CD4-positive, alpha-beta T cell (primary cell): Measurements from ENCODE around the gene CDRT4. TPM values are rescaled to one million over a fixed set of nuclear protein-coding genes. Genes with fewer than 3 reads are reported as not detected.

Source experiments
- ATAC-seq: fragments of 200-7000 bp; cut with Tn5 transposase; one replicate; pipeline ENCODE4 v1.10.0; 2022; ENCODE audit warnings: mild to moderate bottlenecking; ENCODE audit not compliant: poor library complexity
- CTCF ChIA-PET: fragments of 350-600 bp; sonication (Branson Sonifier 250); formaldehyde crosslinking; loops from one replicate; lab custom pipeline; 2021; ENCODE audit warnings: antibody characterized with exemption, inconsistent platforms; lab: Charles Lee
- POLR2A ChIA-PET: fragments of 350-600 bp; sonication (Branson Sonifier 250); formaldehyde crosslinking; loops from one replicate; lab custom pipeline; 2021; ENCODE audit warnings: antibody characterized with exemption, inconsistent platforms; lab: Charles Lee
- DNase-seq, 14 experiments: peaks; one replicate each; pipeline ENCODE4 v3.0.0-alpha.2; 2013 to 2020; ENCODE audit warnings: mixed read lengths in 2 of 14
- H3K27ac ChIP-seq, 2 donors: one replicate each; pipeline versions ENCODE4 v1.5.1 to v1.7.0; 2013; ENCODE audit warnings: low read length in 2 of 2, low read depth in 1 of 2, mild to moderate bottlenecking in 1 of 2
- H3K27me3 ChIP-seq, 2 experiments: 1 replicate in 1 of 2; 2 replicates in 1 of 2; pipeline versions ENCODE4 v1.6.1 to v1.7.0; 2013; ENCODE audit warnings: low read length in 2 of 2, control low read depth in 1 of 2, mild to moderate bottlenecking in 1 of 2, moderate library complexity in 1 of 2; ENCODE audit not compliant: insufficient read depth in 2 of 2, control insufficient read depth in 1 of 2
- H3K36me3 ChIP-seq: one replicate; pipeline ENCODE4 v1.6.1; 2013; ENCODE audit warnings: low read length, control low read depth; ENCODE audit not compliant: insufficient read depth
- H3K4me1 ChIP-seq: one replicate; pipeline ENCODE4 v1.6.1; 2013; ENCODE audit warnings: low read length, control low read depth; ENCODE audit not compliant: insufficient read depth
- H3K4me3 ChIP-seq: one replicate; pipeline ENCODE4 v1.5.1; 2013; ENCODE audit warnings: mild to moderate bottlenecking, low read length, moderate library complexity
- H3K9me3 ChIP-seq, 2 experiments: 1 replicate in 1 of 2; 2 replicates in 1 of 2; pipeline versions ENCODE4 v1.6.1 to v1.7.0; 2013; ENCODE audit warnings: low read length in 2 of 2, mild to moderate bottlenecking in 2 of 2, control low read depth in 1 of 2, moderate library complexity in 1 of 2; ENCODE audit not compliant: control insufficient read depth in 1 of 2, insufficient read depth in 1 of 2
- H3K27ac Mint-ChIP-seq: one replicate; pipeline ENCODE4 v1.8.0; 2020; ENCODE audit warnings: mixed read lengths
- H3K27me3 Mint-ChIP-seq: one replicate; pipeline ENCODE4 v1.8.0; 2021; ENCODE audit warnings: mixed read lengths
- H3K36me3 Mint-ChIP-seq: one replicate; pipeline ENCODE4 v1.8.0; 2021; ENCODE audit warnings: low read depth, mixed read lengths
- H3K4me1 Mint-ChIP-seq: one replicate; pipeline ENCODE4 v1.8.0; 2021; ENCODE audit warnings: low read depth, mixed read lengths
- H3K4me3 Mint-ChIP-seq: one replicate; pipeline ENCODE4 v1.8.0; 2020; ENCODE audit warnings: mild to moderate bottlenecking, mixed read lengths
- H3K9me3 Mint-ChIP-seq: one replicate; pipeline ENCODE4 v1.8.0; 2020; ENCODE audit warnings: mixed read lengths
- intact Hi-C, 2 experiments: fragments of 100-400 bp; cut with DNase I in 1 of 2; cut with micrococcal nuclease in 1 of 2; formaldehyde crosslinking; loops; one replicate each; pipeline versions ENCODE4 v1.15.1 to v1.9.0; 2023 to 2025; cut with DNase I, micrococcal nuclease
- total RNA-seq, 174 experiments: library from RNA in 2 of 174; stranded (reverse) in 2 of 174; gene quantifications; one replicate each; pipeline ENCODE4 v1.2.3 and lab custom pipeline; 2021 to 2026
- TF ChIP-seq, protein P1 (sequence below): fragments of 200-600 bp; IDR thresholded peaks from one replicate; pipeline ENCODE4 v1.8.0; 2022; ENCODE audit warnings: antibody characterized with exemption, mild to moderate bottlenecking

CDRT4 gene
- total RNA-seq, 2 experiments from 2014 or later = 0.89 to 3.3 TPM

DNA sequence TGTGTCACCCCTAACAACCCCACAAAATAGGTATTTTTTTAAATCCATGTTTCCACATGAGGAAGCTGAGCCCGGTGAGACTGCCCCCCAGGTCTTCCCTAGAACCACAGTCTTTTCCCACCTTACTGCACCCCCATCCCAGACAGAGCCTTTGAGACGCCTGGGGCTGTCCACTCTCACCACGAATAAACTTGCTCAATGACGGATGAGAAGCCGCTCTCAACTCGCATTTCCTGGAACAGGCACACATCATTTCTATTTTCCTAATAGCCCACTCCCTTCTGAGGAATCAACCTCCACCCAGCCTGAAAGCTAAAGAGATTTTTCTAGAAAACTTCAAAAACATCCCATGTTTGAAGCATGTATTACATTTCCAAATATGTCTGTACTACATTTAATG lies 14.1 kb upstream of the CDRT4 start:
- no peak overlapping the region for H3K27ac Mint-ChIP-seq
- no peaks in the 10 kb centered on the region for H3K9me3 Mint-ChIP-seq
- H3K36me3 Mint-ChIP-seq = peaks cover 10% of the 10 kb centered on the region
- intact Hi-C loops = no loop called here
- H3K4me1 Mint-ChIP-seq = no peaks in the 10 kb centered on the region
- Histone ChIP-seq H3K4me1 (no peaks in the 10 kb centered on the region), H3K27ac (no peak overlapping the region), H3K4me3 (no peak overlapping the region), H3K27me3 (no peaks in the 10 kb centered on the region), H3K9me3 (no peaks in the 10 kb centered on the region), H3K36me3 (peaks cover 2% of the 10 kb centered on the region)
- no peak for ATAC-seq
- H3K27me3 Mint-ChIP-seq = no peaks in the 10 kb centered on the region
- DNase-seq = no peak
- ChIA-PET CTCF (no interaction called here), POLR2A (no interaction called here)
- TF ChIP-seq, protein P1, sequence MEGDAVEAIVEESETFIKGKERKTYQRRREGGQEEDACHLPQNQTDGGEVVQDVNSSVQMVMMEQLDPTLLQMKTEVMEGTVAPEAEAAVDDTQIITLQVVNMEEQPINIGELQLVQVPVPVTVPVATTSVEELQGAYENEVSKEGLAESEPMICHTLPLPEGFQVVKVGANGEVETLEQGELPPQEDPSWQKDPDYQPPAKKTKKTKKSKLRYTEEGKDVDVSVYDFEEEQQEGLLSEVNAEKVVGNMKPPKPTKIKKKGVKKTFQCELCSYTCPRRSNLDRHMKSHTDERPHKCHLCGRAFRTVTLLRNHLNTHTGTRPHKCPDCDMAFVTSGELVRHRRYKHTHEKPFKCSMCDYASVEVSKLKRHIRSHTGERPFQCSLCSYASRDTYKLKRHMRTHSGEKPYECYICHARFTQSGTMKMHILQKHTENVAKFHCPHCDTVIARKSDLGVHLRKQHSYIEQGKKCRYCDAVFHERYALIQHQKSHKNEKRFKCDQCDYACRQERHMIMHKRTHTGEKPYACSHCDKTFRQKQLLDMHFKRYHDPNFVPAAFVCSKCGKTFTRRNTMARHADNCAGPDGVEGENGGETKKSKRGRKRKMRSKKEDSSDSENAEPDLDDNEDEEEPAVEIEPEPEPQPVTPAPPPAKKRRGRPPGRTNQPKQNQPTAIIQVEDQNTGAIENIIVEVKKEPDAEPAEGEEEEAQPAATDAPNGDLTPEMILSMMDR = no peak
- H3K4me3 Mint-ChIP-seq = no peak overlapping the region

DNA sequence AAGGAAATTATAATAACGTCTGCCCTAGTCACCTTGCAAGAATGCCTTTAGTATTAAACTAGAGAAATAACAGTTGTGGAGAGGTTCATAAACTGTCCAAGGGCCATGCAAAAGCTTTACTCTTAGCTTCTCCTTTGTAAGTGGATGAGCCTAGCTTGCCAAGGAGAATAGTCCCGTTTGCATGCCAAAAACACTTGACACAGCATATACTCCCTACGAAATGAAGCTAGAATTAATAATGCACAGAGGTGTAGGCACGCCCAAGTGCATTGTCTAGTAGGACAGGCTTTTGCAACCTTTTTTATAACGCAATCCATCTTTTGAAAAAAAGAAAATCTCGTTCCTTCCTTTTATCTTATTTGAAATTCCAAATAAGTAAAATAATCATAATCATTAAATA lies 12.8 kb upstream of the CDRT4 start:
- CTCF ChIA-PET = no interaction called here
- Histone ChIP-seq H3K9me3 (no peaks in the 10 kb centered on the region), H3K36me3 (peaks cover 2% of the 10 kb centered on the region), H3K4me3 (no peak overlapping the region), H3K27me3 (no peaks in the 10 kb centered on the region), H3K4me1 (no peaks in the 10 kb centered on the region), H3K27ac (no peak overlapping the region)
- POLR2A ChIA-PET = no interaction called here
- ATAC-seq (no peak), DNase-seq (no peak)
- Mint-ChIP-seq H3K4me3 (no peak overlapping the region), H3K4me1 (no peaks in the 10 kb centered on the region), H3K27me3 (no peaks in the 10 kb centered on the region), H3K27ac (no peak overlapping the region), H3K36me3 (peaks cover 10% of the 10 kb centered on the region), H3K9me3 (no peaks in the 10 kb centered on the region)
- TF ChIP-seq, protein P1 = no peak
- intact Hi-C loops = no loop called here

DNA sequence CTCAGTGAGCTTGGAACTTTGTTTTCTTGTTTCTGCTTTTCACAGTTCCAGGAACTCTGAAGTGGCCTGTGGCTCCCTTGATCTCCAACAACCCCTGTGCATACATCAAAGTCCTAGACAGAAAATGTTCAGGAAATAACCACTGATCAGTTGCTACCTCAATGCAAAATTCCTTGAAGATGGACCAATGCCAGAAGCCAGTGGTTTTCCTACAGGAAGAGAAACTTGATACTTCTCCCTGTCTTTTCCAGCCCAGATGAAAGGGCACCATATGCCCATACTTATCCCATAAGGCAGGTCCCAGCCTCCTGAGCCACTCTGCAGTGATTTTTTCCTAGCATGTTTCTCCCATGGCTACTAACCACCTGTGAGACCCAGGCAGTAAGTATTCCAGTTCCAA lies 12.3 kb upstream of the CDRT4 start:
- Mint-ChIP-seq H3K27ac (no peak overlapping the region), H3K4me1 (no peaks in the 10 kb centered on the region), H3K27me3 (no peaks in the 10 kb centered on the region), H3K36me3 (peaks cover 10% of the 10 kb centered on the region), H3K4me3 (no peak overlapping the region), H3K9me3 (no peaks in the 10 kb centered on the region)
- H3K9me3 ChIP-seq = no peaks in the 10 kb centered on the region
- DNase-seq = no peak
- CTCF ChIA-PET = no interaction called here
- intact Hi-C loops = no loop called here
- peaks cover 2% of the 10 kb centered on the region for H3K36me3 ChIP-seq
- TF ChIP-seq, protein P1 = no peak
- no peak overlapping the region for H3K27ac ChIP-seq
- POLR2A ChIA-PET = no interaction called here
- no peaks in the 10 kb centered on the region for H3K27me3 ChIP-seq
- no peak for ATAC-seq
- H3K4me3 ChIP-seq = no peak overlapping the region
- no peaks in the 10 kb centered on the region for H3K4me1 ChIP-seq
